HCEC 1CT (cell line): Measurements from ENCODE around the gene GRIA2.

Source experiments
- DNase-seq: peaks from one replicate; pipeline ENCODE4 v3.0.0-alpha.2; 2017

GRIA2 gene

DNA sequence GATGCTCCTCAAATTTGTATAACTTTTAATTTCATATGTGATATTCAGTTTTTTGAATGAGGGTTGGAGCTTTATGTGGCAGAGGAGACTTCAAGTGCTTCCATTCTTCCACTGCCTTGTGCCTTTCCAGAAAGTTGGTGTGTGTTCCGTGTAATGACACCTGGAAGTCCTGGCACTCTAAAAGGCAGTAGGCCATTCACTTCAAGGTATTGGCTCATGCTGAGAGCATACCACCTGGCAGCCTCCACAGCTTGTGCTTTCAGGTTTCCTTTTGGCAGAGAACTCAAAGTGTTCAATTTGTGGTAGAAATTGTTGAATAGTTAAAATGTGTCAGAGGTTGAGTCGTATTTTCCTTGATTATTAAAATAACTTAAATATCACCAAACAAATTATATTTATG, 49.6 kb downstream of the GRIA2 start:
- DNase-seq: no peak

DNA sequence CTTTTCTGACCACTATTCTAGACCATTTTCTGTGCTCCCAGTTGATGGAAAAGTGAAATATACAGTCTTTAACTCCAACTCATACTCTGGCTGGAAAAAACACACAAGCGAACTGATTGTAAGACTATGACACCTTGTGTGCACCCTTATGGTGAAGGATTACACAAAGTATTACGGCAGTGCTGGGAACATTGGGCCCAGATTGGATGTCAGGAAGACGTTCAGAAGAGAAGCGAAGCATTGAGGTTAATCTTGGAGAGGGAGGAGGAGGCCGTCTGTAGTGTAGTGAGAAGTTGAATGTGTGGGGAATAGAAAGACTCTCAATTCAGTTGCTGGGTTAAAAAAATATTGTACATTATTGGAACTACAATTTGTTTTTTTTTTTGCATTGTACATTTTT, 50.0 kb downstream of the GRIA2 start:
- no peak for DNase-seq

DNA sequence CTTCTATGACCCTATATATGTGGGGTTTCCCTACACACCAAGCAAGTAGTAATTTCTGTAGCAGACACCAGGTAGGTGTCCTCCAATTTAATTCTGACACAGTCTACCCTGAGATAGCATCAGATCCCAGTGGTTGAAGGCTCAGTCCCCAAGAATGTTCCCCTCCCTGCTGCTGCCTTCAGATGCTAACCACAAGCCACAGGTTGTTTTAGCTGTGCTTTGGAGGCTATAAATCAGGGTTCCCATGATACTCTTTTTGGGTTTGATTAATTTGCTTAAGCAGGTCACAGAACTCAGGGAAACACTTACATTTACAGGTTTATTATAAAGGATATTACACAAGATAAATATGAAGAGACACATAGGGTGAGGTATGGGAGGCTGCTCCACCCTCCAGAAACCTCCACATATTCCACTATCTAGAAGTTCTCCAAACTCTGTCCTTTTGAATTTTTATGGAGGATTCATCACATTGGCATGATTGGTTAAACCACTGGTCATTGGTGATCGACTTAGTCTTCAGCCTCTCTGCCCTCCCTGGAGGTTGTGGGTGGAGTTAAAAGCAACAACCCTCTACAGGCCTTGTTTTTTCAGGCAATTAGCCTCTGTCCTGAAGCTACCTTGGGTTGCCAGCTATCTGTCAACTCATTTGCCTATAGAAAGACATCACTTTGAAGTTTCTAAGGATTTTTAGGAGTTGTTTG, 50.8 kb downstream of the GRIA2 start:
- peak; percentile 51 for DNase-seq

DNA sequence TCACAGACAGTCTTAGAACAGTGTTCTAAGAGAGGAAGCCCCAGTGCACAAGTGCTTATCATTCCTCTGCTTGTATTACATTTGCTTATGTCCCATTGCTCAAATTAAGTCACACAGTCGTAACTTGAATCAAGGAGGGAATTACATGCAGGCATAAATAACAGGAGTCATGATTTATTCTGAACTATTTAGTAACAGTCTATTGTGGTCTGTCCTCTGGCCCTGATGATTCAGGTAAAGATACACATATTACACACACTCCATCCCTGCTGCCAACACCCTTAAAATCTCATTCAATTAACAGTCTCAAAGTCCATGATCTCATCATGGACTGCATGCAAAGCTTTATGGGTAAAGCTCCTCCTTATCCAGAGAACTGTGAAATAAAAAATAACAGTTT, 60.1 kb downstream of the GRIA2 start:
- DNase-seq: no peak

DNA sequence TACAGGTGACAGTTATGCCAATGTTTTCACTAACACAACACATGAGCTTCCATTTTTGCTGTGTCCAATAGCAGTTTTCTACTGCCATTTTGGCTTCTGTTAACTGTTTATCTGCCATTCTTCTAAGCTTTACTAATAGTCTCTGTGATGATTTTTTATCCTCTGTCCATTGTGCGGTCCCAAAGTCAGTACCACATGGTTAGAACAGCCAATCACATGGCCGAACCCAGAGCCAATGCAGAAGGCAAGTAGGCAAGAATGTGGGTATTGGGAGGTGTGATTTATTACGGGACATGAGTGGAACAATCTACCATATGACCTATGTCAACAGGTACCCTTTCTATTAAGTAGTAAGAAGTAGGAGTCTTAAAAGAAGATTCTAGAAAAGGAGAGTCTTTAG, 61.5 kb downstream of the GRIA2 start:
- no peak for DNase-seq

DNA sequence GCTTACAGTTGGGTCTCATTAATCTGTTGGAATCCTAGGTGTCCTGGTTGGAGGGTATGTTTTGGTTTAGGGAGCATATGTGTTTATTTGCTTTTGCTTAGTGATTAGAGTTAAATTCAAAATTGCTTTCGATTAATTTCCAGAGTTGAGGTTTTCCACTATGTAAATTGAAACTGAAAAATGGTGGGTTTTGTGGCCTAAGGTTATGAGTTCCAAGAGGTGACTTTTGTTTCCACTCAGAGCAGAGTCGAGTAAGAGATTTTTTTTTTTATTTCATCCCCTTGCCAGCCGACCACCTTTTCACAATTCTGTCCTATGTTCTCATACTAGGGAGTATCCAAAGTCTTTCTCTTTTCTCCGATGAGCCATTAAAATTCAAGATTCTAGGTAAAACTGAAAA, 66.9 kb downstream of the GRIA2 start:
- DNase-seq: no peak

DNA sequence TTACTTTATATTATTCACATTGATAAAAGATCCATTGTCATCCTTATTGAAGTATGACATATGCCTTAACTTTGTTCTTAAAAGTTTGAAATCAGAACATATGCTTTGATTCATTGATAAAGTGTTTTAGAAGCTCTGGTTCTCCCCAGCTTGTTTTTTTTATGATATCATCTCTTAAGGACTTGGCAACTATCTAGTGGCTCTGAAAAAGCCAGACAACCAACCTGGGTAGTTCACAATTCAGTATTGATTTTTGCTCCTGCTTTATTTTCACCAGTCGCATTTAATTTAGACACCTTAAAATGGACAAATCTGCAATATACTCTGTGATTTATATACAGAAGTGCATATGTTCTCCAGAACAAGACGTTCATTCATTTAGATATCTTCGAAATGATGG, 70.1 kb downstream of the GRIA2 start:
- DNase-seq: no peak

DNA sequence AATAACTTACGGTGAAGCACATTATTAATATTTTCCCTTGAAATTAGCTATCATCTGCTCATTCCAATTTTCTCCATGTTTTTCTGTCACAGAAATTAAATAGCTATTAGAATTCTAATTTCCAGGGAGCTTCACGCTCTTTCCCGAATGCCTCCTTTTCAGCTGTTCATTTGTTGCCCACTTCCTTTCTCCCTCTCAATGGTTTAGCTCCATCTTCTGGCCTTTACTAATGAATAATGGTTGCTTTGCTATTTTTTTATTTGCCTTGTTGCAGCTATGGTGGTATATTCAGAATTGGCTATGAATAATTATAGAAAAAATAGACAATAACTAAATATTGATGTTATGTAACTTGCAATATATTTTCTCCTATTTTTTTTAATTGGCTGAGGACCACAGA, 70.5 kb downstream of the GRIA2 start:
- peak; percentile 14 for DNase-seq

DNA sequence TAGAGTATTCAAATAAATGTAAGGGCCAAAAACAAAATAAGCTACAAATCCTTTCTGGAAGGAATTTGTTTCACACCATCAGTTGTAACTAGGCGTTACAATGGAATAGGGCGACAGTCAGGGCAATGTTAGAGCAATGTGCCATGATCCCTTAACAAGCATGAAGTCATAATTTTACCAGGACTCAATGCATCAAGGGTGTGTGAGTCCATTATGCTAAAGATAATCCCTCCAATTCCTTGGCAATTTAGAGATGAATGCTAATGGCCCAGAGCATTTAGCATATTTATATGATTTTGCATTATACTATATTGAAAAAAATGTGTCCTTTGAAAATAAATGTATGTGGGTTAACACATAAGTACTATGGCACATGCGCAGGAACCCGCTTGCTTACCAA, 73.1 kb downstream of the GRIA2 start:
- no peak for DNase-seq

DNA sequence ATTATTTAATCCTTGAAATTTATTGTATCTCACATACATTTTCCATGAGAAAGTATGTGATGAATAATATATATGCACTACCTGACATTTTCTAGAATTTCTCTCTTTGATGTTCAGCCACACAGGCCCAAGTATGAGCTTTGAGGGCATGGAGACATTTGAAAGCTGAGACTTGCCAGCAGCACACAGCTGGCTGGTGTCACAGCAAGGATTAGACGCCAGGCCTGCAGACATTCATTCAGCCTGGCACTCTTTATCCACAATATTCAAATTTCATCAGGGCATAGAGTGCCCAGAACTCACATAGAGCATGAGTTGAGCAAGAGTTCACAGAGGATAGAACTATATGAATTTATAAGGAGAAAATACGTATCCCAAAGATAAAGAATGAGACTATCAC, 74.0 kb downstream of the GRIA2 start:
- DNase-seq: no peak

DNA sequence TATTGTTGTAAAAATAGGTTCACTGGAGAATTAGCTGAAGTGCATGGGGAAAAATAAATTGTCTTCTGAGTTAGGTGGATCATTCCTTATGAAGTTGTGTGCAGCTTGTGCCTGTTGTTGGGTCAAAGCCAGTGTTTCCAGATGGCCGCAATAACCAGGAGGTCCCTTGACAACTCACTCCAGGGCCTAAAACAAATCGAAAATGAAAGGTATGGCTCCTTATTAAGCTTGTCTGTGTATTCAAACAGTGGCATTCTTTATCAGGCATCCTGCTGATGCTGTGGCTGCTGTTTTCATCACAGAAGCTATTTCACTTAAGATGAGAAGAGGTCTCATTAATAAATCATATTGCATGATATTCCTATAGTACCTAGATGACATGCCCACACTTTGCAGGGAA, 80.2 kb downstream of the GRIA2 start:
- DNase-seq: no peak

DNA sequence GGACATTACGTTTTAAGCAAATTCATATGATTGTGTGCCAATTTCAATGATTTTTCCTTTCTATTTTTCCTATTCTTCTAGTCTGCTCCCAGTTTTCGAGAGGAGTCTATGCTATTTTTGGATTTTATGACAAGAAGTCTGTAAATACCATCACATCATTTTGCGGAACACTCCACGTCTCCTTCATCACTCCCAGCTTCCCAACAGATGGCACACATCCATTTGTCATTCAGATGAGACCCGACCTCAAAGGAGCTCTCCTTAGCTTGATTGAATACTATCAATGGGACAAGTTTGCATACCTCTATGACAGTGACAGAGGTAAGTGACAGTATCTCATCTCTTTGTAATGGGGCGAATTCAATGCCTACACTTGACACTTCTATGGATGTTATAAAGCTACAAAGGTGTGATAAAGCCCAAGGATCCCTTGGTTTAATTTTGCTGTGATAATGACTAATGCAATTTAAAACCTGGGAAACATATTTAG, 83.0 kb downstream of the GRIA2 start:
- DNase-seq: no peak

DNA sequence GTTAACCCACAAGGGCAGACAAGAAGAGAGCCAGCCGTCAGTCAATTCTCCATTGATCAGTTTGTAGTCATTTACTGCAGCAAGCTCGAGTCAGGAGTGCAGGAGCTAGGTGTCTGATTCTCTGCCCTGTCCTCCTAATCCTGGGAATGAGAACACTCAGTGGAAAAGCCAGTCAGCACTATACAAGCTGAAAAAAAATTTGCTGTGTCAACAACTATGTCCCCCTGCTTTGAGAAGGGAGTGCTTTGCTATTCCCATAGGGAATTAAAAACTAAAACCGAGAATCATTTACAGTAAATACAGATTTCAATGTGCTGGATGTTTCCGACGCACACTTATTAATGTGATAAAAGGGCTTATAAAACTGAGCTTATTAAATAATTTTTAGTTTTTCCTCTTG, 84.2 kb downstream of the GRIA2 start:
- DNase-seq: no peak

DNA sequence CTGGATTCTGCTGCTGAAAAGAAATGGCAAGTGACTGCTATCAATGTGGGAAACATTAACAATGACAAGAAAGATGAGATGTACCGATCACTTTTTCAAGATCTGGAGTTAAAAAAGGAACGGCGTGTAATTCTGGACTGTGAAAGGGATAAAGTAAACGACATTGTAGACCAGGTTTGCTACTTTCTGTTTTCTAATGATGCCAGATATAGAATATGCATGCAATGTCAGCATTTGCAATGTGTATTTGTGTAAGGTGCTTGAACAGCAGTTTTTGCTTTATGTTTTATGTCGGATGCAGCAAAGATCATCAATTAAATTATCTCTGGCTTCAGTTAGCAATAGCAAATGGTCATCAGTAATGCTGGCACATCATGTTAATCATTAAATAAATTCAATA, 92.2 kb downstream of the GRIA2 start:
- DNase-seq: no peak

DNA sequence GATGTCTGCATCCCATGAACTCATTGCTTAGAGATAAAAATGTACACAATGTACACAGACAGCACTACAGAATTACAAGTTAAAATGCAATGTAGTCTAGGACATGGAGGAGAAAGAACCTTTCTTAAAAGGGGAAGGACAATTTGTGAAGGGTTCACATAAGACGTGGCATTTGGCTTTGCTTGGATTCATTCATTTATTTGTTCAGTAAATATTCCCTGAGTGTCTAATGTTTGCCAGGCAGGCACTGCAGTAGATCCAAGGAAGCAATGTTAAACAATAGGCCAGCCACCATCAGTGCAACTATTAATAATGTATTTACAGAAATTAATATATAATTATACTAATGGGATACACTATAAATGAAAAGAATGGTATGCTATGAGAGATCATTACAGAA, 94.4 kb downstream of the GRIA2 start:
- no peak for DNase-seq

DNA sequence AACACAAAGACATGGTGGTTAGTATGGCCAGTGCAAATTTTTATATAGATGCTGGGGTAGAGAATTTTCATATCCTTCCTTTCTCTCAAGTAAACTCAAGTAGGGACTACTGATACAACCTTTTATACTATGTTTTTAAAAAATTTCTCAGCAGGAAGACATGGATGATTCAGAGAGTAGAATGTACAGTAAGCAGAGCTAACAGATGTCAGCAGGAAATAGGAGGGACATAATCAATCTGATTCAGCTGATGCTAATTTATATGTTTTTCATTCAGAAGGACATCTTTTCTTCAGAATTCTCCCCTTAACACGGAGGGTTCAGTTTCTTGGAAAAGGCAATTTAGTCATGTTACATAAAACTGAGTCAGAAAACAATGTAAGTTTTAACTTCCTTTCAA, 95.4 kb downstream of the GRIA2 start:
- peak; percentile 25 for DNase-seq

DNA sequence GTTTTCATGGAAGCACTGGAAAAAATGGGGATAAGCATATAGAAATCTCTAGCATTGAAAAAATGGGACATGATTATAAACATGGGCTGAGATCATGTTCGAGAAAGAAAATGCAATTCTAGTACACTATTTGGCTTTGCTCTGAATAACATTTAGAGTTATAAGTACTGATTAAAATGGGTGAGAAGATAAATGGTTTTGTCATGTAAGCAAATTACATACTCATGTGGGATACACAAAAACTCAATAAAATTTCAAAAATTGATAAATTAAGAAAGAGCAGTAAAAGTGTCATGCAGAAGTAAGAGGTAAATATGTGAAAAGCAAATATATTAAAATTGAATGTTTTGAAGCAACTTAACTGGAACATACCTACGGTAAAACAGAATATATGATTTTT, 99.6 kb downstream of the GRIA2 start:
- DNase-seq: no peak

DNA sequence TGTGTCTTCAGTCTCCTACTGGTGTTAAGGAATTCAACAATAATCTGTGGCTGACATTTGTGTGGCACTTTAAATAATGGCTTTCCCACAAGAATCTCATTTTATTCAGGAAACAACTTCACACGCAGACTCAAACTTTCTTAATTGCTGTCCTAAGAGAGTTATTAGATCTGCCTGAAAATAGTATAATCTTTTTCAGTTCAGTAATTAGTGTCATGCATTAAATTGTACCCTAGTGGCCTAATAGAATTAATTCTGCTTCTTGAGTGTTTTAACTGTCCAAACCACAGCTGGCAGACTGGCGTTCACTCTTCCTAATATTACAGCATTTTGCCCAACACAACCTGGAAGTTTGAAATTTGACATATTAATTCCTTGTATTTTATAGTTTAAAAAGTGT, 107.1 kb downstream of the GRIA2 start:
- DNase-seq: no peak

DNA sequence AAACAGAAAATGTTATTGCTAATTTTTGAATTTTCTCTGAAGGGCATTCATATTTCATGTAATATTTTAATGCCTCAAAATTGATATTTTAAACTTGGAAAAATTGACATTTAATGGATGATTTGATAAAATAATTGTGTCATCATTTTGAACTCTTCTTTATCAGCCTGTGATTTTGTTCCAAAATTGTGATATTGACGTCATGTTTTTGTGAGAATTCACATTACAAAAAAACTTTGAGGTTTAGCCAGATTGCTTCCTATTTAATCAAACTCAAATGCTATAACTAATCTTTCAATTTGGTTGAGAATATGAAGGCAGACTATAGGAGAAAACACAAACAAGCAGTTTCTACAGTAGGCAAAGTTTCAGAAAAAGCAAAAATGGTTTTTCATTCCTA, 137.4 kb downstream of the GRIA2 start:
- no peak for DNase-seq

DNA sequence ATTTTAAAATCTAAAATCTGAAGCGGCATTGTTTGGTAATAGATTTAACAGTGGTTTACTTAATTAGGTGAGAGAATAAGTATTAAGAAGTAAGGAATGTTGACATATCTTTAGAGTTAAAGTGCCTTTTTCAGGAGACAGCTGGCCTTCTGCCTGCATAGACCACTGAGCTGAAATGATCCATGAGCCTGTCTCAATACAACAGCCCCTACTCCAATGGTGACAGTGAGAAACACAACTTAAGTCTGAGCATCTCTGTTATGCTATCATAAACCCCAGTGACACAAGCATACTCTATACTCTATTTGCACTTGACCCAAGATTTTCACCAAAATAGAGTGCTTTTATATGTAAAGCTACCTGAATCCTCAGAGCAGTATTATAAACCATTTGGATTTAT, 137.9 kb downstream of the GRIA2 start:
- no peak for DNase-seq

DNA sequence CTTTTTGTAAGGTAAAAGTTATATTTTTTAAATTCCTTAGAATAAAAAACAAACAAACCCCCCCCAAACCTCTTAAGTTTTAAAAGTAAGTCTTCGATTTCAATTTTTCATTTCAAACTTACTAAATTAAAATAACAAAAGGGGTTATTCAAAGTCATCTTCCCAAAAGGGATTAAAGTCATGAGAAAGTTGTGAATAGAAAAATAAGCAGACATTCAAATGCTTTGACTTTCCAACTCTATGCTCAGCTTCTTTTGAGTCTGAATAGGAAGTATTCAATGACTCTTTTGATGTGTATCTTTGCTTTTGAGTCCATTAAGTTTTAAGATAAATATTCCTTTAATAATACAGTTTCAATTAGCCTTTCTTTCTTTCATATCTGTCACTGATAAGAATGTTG, 138.3 kb downstream of the GRIA2 start:
- no peak for DNase-seq

DNA sequence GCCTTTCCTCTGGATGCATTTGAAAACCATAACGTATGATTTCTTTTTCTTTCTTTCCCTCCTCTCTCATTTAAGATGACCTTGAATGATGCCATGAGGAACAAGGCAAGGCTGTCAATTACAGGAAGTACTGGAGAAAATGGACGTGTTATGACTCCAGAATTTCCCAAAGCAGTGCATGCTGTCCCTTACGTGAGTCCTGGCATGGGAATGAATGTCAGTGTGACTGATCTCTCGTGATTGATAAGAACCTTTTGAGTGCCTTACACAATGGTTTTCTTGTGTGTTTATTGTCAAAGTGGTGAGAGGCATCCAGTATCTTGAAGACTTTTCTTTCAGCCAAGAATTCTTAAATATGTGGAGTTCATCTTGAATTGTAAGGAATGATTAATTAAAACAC, 142.8 kb downstream of the GRIA2 start:
- DNase-seq: no peak

DNA sequence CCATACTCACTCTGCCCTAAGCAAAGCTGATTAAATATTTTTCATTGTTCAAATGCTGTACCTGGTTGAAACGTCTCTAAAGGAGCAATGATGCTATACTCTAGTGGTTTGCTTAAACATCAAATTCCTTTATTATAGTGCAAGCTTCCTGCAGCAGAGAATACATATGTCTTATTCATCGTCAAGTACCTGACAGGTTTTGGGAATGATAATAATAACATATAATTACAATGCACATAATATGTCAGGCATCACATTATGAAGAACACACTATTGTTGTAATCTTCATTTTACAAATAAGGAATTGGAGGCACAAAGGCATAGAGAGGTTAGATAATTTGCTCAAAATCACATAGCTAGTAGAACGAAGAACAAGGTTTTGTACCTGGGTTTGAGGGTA, 151.6 kb downstream of the GRIA2 start:
- no peak for DNase-seq

DNA sequence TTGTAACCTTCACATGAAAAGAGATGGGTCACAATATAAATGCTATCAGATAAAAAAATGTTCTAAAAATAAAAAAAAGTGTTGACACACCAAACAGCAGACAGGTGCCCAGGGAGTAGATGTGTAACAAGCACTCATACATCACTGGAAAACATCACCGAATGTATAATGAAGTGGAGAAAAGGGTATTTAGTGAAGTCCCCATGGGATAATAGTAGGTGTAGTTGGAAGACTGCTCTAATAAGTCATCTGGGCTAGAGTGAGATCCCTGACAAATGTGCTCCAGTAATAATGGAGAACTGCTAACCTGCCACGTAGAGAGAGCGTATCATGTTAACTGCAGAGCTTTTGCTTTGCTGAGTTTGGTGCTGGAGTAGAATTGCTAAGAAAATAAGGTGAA, 152.0 kb downstream of the GRIA2 start:
- no peak for DNase-seq

DNA sequence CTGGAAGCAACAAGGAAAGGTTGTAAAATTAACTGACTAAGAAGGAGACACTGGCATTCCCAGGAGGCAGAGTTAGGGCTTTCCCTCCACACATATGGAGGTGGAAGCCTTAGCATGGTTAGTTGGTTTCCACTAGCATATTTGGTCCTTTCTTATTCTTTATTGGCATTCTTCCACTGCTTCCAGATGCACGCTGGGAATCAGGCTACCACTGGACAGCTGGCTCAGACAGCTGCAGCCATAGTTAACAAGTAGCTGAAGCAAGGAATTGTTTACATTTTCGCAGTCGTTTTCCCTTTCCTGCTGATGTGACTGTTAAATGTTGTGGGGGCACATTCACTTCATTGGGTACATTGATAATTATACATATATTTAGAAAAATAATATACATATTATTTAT, 169.2 kb downstream of the GRIA2 start:
- no peak for DNase-seq

DNA sequence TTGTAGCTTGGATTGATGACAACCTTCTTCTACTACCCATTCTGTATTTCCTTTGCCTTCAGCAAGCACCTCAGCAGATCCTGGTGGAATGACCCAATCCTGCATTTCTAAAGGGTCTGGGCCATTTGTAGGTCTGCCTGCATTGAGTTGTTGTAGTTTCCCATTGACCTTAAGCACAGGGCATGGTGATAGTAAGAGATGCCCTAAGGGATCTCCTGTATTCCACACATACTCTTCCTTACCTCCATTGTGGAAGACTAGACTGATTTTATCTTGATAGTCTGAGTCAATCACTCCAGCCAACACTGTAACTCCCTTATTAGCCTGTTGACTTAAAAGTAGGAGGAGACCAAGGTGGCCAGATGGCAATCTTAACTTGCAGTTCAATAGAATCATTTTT, 184.5 kb downstream of the GRIA2 start:
- no peak for DNase-seq
